Parathyroid adenoma (tissue), 2 donors: ENCODE results near the gene RTCB.

Source experiments
- H2AFZ ChIP-seq: fragments of 300-600 bp; sonication (generic); one replicate; pipeline ENCODE4 v1.7.0; 2017; ENCODE audit warnings: antibody characterized with exemption, mild to moderate bottlenecking
- H3K27ac ChIP-seq: fragments of 300-600 bp; sonication (generic); one replicate; pipeline ENCODE4 v1.7.0; 2017
- H3K27me3 ChIP-seq: fragments of 300-600 bp; sonication (generic); one replicate; pipeline ENCODE4 v1.7.0; 2017; ENCODE audit warnings: low read length; ENCODE audit not compliant: control insufficient read depth, insufficient read depth
- H3K36me3 ChIP-seq: fragments of 300-600 bp; sonication (generic); one replicate; pipeline ENCODE4 v1.7.0; 2017; ENCODE audit warnings: low read length; ENCODE audit not compliant: control insufficient read depth, insufficient read depth
- H3K4me1 ChIP-seq: fragments of 300-600 bp; sonication (generic); one replicate; pipeline ENCODE4 v1.7.0; 2017; ENCODE audit warnings: control low read depth
- H3K4me2 ChIP-seq: fragments of 300-600 bp; sonication (generic); one replicate; pipeline ENCODE4 v1.7.0; 2017; ENCODE audit warnings: low read length
- H3K4me3 ChIP-seq: fragments of 300-600 bp; sonication (generic); one replicate; pipeline ENCODE4 v1.7.0; 2017; ENCODE audit warnings: low read depth, low read length
- H3K79me2 ChIP-seq: fragments of 300-600 bp; sonication (generic); one replicate; pipeline ENCODE4 v1.7.0; 2017; ENCODE audit warnings: control low read depth
- H3K9ac ChIP-seq: fragments of 300-600 bp; sonication (generic); one replicate; pipeline ENCODE4 v1.7.0; 2017; ENCODE audit warnings: mild to moderate bottlenecking
- H3K9me3 ChIP-seq: fragments of 300-600 bp; sonication (generic); one replicate; pipeline ENCODE4 v1.7.0; 2017; ENCODE audit warnings: low read length; ENCODE audit not compliant: control insufficient read depth
- CTCF ChIP-seq: fragments of 300-600 bp; sonication (generic); IDR thresholded peaks from one replicate; pipeline ENCODE4 v1.7.0; 2017; ENCODE audit warnings: antibody characterized with exemption, mild to moderate bottlenecking
- donor health status: primary hyperparathyroidism.

Gene RTCB

DNA sequence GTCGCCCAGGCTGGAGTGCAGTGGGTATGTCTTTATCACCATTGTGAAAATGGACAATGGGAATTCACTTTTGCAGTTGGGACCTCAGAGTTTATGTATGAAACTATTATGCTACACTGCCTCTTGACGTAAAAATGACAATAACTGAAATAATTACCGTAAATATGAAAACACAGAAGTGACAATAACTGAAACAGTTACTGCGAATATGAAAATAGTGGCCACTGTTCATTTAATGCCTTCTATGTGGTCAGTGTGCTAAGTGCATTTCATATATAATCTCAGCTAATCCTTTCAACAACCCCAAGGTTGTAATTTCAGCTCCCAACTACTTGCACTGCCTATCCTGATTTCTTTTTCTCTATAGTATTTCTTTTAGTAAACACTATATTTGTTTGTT lies 5.9 kb upstream of the RTCB start:
- H3K4me1 ChIP-seq = no peaks in the 10 kb centered on the region
- H2AFZ ChIP-seq = no peak overlapping the region
- no peak overlapping the region for H3K27ac ChIP-seq
- TF ChIP-seq CTCF = no peak
- no peak overlapping the region for H3K9ac ChIP-seq
- no peak overlapping the region for H3K4me3 ChIP-seq
- no peaks in the 10 kb centered on the region for H3K36me3 ChIP-seq
- H3K79me2 ChIP-seq = no peaks in the 10 kb centered on the region
- H3K9me3 ChIP-seq = no peaks in the 10 kb centered on the region
- no peak overlapping the region for H3K4me2 ChIP-seq
- H3K27me3 ChIP-seq = no peaks in the 10 kb centered on the region

- Histone ChIP-seq H3K36me3 (no peaks in the 10 kb centered on the region), H2AFZ (no peak overlapping the region), H3K9ac (no peak overlapping the region), H3K4me2 (peak overlapping the region; percentile 10), H3K27me3 (no peaks in the 10 kb centered on the region), H3K4me1 (no peaks in the 10 kb centered on the region), H3K4me3 (no peak overlapping the region), H3K79me2 (peaks cover 2% of the 10 kb centered on the region), H3K9me3 (no peaks in the 10 kb centered on the region), H3K27ac (no peak overlapping the region)
- TF ChIP-seq CTCF = no peak
Observed at GRCh38 chr22:32416556-32417085, 4.6 kb upstream of the RTCB start.

GRCh38 chr22:32414191-32414590 lies 2.1 kb upstream of the RTCB start:
- Histone ChIP-seq H3K36me3 (no peaks in the 10 kb centered on the region), H3K9ac (no peak overlapping the region), H3K27ac (no peak overlapping the region), H3K4me3 (no peak overlapping the region), H3K79me2 (peaks cover 6% of the 10 kb centered on the region), H2AFZ (no peak overlapping the region), H3K9me3 (no peaks in the 10 kb centered on the region), H3K4me1 (peaks cover 8% of the 10 kb centered on the region), H3K27me3 (no peaks in the 10 kb centered on the region), H3K4me2 (no peak overlapping the region)
- no peak for TF ChIP-seq CTCF

DNA sequence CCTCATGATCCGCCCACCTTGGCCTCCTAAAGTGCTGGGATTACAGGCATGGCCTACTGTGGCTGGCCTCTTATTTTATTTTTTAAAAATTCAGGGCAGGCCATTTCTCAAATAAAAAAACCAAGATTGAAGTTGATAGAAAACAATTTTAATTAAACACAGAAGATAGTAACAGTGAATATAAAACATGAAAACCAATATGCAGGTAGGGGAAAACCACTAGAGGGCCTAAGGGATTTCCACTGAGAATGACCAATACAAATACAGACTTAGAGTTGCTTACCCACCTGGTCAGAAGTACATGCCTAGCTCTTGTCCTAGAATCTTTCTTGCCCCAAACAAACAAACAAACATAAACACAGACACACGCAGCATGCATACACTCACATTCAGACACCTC lies 1.7 kb upstream of the RTCB start:
- H3K4me1 ChIP-seq = peaks cover 8% of the 10 kb centered on the region
- H3K4me3 ChIP-seq = no peak overlapping the region
- no peaks in the 10 kb centered on the region for H3K36me3 ChIP-seq
- no peak overlapping the region for H3K4me2 ChIP-seq
- H3K27ac ChIP-seq = no peak overlapping the region
- no peak overlapping the region for H3K9ac ChIP-seq
- H3K9me3 ChIP-seq = no peaks in the 10 kb centered on the region
- H3K79me2 ChIP-seq = peaks cover 6% of the 10 kb centered on the region
- no peaks in the 10 kb centered on the region for H3K27me3 ChIP-seq
- TF ChIP-seq CTCF = no peak
- no peak overlapping the region for H2AFZ ChIP-seq

DNA sequence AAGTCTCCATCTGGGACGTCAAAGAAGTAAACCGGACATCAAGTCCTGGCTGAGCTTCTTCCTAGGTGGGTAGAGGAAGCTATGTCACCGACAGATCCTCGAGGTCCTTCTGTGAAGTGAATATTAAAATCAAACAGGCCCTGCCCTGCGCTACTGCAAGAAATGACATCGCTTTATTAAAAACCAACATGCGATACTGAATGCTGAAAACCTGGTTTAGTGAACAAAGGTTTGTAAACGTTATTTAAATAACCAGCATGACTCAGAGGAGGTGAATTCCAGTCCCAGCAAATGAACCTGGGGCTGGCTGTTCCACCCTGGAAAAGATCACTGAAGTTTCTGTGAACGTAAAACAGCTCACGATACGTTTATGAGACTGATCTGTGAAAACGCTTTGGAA lies 645 bp downstream of the RTCB start:
- H3K4me1 ChIP-seq = peaks cover 8% of the 10 kb centered on the region
- no peaks in the 10 kb centered on the region for H3K9me3 ChIP-seq
- TF ChIP-seq CTCF = no peak
- H3K27me3 ChIP-seq = no peaks in the 10 kb centered on the region
- H3K9ac ChIP-seq = no peak overlapping the region
- peak overlapping the region; percentile 56 for H3K27ac ChIP-seq
- peak overlapping the region; percentile 82 for H2AFZ ChIP-seq
- peaks cover 6% of the 10 kb centered on the region for H3K79me2 ChIP-seq
- peak overlapping the region; percentile 66 for H3K4me2 ChIP-seq
- peak overlapping the region; percentile 96 for H3K4me3 ChIP-seq
- no peaks in the 10 kb centered on the region for H3K36me3 ChIP-seq
